Loucy (cell line): ENCODE data around the gene KRT77.

Experiments used
- CTCF ChIP-seq: fragments of 200-600 bp; sonication (generic); conservative IDR thresholded peaks from 2 replicates; pipeline ENCODE4 v1.5.1; 2014; ENCODE audit warnings: mild to moderate bottlenecking, antibody characterized with exemption, low read length
- EZH2phosphoT487 ChIP-seq: fragments of 200-600 bp; IDR thresholded peaks from 2 replicates; pipeline ENCODE4 v1.6.1; 2018; ENCODE audit warnings: antibody characterized with exemption, mild to moderate bottlenecking, moderate library complexity, borderline replicate concordance

GRCh38 chr12:52741375-52742195 is 38.3 kb upstream of the KRT77 start:
- no peak for TF ChIP-seq CTCF
- no peak for TF ChIP-seq EZH2phosphoT487
